Suppressor macrophage treated with lipopolysaccharide for 1 hour (primary cell): ENCODE measurements around the gene RARB.

Experiments used
- DNase-seq, 3 donors: peaks; one replicate each; pipeline ENCODE4 v3.0.0-alpha.2; 2020 to 2022

Gene RARB

DNA sequence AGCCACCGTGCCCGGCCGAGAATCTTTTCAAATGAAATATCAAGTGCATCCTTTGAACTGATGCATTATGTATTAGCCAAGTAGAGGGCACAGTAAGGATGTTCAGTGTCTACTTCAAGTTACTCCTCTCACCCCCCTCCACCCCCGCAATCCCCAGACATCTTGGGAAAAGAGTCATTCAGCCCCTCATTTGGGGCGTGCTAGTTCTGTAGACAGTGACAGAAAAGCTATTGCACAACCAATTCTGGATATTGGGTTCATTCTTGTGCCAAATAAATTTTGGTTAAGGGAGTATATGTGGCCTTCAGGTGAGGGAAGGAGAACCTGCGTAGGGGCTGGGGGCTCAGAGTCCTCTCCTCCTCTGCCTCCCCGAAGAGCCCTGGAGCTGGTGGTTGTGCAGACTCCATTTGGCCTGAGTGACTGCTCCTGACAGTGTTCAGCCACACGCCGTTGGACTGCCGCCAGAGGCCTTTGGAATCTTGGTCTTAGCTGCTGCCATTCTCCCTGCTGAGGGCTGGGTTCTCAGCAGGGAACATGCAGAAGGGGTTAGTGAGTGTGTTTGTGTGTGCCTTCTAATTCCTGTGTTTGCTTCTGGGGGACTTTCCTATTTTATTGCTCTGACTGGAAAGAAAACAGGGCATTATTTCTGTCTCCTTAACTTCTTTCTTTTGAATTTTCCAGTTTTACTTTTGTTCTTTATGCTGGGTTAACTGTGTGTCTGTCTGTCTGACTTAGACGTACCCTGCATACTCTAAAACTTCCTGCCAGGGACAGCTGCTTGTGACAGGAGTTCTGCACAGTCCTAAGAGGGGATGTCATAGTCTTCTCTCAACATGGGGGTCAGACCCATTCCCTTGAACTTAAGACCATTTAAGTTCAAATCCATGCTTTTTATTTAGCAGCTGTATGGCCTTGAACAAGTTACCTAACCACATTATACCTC is 21.0 kb downstream of the RARB start:
- DNase-seq = no peak

DNA sequence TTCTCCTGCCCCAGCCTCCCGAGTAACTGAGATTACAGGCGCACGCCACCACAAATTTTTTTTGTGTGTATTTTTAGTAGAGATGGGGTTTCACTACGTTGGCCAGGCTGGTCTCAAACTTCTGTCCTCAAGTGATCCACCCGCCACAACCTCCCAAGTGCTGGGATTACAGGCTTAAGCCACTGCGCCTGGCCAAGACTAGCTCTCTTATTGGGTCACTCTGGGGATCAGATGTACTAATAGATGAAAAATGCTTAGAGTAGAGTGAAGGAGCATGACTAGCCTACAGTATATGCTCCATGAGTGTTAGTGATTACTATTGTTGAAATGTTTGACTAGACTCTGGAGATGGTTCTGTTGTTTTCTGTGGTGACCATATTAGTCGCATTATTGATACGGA is 21.8 kb downstream of the RARB start:
- DNase-seq = no peak

DNA sequence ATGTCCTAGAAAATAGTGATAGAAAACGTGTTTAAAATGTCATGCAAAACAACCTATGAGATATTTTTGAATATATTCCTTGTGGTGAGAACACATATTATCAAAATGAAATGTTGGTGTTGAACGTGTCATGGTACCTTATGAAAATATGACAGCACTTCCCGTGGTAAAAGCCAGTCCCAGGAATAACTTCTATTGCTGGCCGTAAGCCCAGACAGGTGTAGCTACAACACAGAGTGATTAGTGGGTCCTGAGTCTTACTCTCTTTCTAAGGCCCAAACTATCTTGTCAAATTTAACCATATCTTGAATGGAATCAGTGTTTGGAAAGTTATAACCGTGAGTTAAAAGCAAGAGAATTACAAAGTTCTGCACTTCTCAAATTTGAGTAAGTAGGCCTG is 24.1 kb downstream of the RARB start:
- DNase-seq = no peak

DNA sequence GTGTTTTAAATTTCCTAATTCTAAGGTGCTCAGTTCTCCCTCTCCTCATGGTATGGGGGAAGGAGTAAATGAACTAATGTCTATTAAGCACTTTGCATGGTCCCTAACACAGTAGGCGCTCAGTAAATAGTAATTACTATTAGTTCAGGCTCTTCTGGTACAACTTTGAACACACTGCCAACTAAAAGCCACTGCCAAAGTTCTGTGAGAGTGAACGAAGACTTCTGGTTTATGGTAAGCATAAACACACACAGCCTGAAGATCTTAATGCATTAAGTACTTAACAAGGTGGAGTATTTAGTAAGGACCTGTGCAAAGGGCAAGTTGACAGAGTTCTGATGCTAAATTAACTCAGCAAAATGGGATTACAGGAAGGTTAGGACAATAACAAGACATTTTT is 24.7 kb downstream of the RARB start:
- no peak for DNase-seq

DNA sequence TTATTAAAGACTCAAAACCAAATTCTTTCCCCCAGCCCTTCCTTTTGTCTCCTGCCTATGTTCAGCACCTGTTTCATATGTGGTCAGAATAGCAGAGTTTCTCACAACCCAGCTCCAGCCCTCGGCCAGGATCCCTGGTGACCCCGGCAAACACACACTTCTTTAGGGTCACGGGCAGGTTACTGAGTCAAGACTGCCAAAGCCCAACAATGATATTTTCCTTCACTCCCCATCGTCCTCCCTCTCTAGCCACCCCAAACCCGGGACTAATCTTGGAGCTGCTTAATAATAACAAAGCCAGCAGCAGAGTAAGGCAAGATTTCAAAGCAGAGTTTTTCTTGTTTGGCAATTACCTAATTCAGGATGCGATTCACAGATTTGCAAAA is 25.5 kb downstream of the RARB start:
- no peak for DNase-seq

DNA sequence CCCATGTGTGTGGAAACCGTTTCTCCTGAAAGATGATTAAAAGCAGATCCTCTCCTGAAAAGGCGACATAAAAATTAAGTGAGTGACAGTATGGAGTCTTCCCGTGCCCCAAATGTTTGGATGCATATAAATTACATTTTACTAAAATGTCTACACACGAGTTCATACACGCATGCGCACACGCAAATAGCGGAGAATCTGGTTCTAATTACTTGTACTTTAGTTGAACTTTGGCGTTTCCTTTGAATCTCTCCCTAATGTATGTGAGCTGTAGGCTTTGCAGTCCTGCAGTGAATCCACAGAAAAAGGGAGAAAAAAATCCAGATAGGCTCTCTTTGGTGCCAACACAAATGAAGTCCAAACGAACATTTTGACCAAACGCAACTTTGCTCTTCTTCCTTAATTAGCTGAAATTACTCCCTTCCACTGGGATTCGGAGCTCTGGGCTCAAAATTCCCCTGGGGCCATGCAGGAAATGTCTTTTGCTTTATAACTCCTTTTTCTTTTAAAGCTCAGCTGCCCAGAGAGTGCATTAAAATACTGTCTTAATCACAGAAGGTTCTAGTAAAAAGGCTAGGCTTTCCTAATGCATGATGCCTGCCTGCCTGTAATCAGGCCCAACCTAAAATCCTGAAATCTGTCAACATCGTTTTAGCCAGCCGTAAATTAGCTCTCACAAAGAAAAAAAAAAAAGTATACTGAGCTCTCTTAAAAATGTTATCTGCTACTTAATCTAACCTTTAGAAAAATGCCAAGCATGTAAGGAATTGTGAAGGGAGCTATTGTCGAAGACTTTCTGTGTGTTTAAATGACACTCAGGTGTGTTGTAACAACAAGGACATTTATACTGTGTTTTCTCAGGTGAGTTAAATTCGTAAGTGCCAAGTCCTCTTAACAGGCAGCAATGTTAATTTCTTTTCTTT is 26.2 kb downstream of the RARB start:
- DNase-seq = no peak

DNA sequence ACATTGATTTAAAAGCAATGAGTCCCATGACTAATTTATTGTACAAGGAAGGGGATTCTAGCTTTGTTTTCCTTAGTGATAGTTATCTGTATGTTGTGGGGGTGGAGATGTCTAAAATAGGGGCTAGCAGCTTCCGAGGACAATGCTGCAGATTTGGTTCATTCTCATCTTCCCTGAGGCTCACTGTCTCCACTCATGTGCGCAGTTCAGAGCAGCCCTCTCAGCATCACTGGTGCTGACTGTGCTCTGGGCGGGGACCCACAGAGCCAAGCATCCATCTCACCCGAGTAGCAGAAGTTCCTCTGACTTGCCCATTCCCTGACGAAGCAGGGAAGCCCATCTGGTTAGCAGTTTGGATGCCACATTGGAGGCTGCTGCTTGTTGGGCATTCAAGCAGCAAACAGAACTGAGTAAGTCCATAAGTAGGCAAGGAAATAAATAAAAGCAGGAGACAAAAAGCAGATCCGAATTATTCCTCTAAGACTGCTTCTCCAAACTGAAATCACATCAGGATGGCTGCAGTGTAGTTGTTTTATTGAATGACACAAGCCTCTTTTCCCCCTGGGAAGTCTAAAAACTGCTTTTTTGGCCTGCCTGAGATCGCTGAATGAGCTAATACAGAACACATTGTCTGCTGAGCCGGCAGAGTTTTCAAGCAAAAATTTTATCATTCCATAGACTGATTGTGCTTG is 27.5 kb downstream of the RARB start:
- DNase-seq = no peak

DNA sequence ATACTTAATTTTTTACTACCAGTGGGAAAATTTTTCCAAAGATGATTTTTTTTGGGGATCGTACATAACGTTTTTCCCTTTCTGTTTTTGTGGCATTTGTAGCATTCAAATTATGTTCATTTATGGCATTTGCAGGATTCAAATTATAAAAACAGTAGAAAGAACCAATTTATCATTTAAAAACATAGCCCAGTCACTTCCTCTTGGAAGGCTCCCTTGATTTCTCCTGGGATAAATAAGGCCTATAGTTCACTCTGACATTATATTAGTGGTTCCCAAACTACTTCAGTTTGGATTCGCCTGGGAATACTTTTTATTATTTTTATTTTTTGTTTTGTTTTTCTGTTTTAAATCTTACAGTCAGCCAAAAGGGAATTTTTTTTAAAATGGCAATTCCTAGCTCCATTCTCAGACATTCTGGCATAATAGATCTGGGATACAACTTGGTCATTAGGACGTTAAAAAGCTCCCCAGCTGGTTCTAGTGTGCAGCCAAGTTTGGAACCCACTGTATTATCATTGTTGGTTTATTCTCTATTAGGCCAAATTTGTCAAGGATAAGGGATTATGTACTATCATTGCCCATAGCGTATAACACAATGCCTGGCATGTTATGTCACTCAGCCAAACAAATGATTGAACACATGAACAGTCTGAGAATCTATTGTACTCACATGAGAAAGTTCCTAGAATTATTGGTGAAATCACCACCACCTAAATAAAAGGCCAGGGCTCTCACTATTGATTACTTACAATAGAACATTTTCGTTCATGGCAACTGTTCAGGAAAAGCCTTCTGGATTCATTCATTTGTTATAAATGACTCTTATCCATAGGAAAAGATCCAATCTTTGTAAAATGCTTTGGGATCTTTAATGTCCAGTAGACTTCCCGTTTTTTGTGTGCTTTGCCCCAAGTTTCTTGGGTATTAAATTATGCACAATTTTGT is 28.9 kb downstream of the RARB start:
- DNase-seq = no peak

DNA sequence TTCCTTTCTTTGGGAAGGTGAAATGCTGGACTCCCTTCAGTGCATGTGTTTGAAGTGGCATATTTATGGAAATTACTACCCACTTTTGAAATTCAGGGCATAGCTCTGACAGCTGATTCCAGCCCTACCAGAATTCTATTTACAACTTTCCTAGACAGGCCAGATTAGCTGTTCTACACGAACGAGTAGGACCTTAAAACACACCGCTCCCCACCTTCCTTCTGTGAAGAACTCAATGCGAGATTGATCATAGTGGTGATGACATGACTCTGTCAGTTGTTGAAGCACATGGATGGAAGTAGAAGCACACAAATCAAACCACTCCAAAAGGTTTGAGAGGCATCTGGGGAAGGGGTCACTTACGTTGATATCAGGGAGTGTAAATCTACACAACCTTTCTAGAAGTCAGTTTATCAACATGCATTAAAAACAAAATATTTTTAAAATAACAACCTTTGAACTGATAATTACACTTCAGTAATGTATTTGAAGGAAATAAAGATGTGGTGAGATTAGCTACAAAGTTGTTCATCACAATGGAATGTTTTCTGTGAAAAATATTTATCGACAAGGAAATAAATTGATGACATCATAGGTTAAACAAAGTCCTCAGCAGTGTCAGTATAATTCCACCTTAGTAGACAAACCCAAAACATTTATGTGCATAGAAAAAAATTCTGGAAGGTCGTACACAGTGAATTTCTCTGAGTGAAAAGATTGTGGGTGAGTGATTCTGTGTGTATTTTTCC is 29.8 kb downstream of the RARB start:
- no peak for DNase-seq

DNA sequence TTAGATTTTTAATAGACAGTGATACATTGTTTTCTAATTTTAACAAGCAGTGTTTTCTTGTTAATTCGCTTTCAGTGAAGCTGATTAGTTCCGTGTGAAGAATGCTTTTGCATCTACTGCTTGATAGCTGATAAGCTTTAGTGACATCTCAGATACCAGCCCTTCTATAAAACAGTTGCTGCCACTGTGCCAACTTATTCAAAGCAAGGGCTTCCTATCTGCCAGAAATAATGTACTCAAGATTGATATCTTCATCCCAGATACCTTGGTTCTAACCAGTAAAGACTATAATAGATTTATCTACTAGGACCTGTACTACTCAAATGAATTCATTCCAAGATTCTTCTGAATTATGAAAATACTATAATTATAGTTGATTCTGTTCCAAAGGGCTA is 30.4 kb downstream of the RARB start:
- no peak for DNase-seq

DNA sequence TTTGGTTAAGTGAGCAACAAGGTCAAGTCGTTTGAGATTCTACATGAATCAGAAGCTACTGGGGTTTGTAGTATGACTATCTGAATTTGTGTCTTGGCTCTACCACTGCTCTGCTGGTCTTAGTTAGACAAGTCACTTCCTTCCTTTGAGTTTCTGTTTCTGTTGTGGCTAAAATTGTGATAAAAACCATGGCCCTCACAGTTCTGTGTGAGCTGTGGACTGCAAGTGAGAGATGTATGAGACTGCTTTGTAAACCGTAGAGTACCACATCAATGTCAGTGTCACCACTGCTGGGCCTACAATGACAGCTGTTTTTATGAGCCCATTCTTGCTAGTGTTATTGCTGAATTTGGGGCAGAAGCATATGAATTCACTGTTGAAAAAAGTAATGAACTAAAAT is 32.7 kb downstream of the RARB start:
- peak in 1 of 3 donors; percentile 11 for DNase-seq

DNA sequence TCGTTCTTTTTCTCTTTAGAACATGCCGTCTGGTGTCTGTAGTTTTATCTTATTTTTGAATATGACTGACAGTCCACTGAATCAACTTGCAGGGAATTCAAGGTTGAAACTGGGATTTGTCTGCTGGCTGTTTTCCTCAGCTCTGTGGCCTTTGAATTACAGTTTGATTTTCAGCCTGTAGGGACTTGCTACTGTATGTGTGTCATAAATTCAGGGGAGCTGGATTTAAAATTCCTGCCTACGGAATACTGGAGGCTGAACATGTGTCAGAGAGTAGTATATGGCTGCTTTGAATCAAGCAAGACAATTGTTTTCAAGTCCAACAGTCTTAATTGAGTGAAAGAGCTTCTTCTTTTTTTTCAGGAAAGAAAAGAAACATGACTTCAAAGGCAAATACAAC is 33.9 kb downstream of the RARB start:
- no peak for DNase-seq

DNA sequence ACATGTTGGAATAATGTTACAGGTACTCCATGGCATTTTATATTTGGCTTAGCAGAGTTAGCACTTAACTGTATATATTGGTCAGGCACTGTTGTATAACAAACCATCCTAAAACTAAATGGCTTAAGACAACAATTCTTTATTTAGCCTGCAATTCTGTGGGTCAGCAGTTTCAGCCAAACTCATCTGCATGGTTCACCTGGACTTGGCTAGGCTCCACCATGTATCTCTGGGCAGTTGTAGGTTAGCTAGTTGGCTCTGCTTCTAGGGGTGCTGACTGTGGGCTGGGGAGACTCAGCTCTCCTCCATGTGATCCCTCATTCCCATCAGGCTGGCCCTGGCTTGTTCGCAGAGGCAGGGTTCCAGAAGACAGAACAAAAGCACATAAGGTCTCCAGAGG is 34.4 kb downstream of the RARB start:
- DNase-seq = no peak

DNA sequence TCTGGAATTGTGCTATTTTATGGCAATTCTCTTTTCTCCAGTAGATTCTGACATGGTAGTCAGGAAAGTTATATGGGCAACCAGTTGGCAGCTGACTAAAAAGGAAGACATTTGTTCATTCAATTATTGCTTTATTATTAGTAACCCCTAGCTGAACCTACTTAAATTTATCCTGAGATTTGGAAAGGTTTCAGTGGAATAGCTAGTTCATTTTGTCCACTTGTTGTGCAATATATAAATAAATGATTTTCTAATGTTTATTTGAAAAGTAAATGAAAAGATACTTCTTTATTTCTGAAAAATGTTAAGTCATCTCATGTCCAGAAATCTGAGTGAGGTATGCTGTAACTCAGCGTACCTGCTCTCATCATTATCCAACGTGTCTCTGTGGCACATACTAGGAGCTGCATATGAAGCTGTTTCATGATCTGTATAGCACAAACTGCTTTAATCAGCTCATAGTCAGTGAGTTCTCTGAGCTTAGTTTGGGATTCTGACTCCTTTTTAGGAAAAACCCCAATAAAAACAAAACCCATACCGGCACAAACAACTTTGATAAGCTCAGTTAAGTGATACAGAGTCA is 35.9 kb downstream of the RARB start:
- DNase-seq = no peak

DNA sequence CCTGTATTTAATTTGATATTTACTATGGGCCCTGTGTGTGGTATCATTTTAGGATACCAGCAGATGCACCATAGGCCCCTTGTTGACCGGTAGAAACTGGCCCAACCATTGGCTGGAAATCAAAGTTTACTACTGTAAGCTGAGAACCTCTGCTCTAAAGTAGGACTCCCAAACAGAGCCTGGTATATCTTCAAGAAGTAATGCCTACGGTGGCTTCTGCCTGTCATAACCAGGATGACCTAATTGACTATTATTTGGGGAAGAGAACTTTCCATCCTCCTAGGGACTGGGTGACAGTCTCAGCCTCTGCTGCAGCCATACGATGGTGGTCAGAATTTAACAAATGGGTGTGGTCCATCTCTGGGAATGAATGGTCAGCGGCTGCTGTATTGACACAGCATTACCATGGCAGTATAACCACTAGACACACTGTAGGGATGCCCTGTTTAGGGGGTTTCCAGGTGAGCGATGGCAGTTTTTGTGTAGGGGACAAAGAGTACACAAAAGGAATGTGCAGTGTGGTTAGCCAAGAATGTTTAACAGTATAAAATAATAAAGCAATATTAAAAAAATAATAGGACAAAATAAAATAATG is 37.3 kb downstream of the RARB start:
- DNase-seq = no peak

DNA sequence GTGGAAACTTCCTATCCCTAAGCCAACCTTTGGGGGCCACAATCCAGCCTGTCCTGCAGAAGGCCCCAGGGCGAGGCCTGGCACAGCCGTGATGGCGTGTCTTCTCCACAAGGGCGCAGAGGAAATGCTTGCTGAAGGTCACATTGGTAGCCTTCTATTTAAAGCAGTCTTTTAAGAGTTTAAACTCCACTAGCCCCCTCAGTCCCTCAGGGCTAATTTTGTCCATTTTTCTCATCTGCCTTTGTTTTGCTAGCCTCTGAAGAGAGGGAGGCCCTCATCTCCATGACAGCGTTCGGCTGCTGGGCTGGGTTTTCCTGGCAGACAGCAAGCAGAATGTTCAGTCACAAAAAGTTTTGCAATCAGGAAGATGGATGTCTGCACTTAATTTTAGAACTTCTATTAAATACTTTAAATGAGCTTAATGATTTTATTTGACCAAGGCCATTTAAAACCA is 40.8 kb downstream of the RARB start:
- DNase-seq = no peak

DNA sequence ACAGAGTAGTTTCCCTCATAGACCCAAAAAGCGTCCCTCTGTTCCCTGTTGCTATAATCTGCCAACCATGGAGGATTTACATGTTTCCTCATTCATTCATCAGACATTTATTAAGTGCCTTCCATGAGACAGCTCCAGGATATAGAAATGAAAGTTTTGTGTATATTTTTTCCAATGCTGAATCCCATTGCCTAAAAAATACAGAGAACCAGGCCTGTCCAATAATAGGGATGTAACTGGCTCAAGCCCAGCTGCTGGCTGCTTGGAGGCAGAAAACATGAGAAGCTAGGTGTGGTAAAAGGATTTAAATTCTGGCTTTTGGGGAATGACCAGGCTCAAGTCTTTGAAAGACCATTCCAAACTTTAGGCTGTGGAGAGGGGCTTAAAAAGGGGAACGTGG is 41.5 kb downstream of the RARB start:
- no peak for DNase-seq

DNA sequence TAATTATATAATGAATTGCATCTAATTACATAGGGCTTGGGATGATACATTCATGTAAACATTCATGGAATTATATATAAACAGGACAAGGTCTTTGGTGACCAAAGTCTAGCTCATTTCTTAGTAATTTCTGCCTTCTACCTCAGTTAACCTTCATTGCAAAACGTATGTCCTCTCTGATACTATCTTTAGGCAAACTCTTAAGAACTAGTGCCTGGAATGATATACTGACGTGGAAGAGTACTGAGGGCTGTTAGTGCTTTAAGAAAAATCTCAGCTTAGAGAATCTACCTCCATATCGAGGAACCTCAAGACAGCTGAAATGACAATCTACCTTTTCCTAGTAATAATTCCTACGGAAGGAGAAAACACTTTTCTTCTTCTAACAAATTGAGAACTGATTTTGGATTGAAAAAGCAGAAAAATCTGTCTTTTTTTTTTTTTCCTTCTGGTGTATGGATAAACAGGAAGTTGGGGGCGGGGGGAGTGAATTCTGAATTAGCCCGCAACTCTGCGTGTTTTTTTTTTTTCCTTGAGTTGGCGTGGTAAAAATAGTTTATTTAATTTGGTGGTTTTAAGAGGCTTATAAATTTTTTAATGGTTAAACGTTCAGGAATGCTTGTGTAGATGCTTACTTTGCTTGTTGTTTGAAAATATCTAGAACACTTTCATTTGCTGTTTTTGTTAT is 43.2 kb downstream of the RARB start:
- peak in 2 of 3 donors; percentile 25 to 31 for DNase-seq

DNA sequence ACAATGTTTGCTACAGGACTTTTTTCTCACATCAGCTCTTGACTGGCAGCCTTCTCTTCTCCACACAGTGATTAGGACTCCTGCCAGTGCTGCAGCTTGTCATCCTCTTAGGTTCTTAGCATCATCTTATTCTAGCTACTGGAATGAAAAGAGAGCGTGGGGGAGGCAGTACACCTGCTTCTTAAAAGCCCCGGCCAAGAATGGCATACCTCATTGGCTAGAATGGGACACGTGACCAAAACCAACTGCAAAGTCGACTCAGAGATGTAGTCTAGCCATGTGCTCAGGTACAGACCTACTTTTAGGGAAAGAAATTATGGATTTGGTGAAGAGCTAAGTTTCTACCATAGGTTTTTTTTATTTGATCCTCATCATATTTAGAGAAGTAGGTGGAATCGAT is 44.1 kb downstream of the RARB start:
- no peak for DNase-seq

DNA sequence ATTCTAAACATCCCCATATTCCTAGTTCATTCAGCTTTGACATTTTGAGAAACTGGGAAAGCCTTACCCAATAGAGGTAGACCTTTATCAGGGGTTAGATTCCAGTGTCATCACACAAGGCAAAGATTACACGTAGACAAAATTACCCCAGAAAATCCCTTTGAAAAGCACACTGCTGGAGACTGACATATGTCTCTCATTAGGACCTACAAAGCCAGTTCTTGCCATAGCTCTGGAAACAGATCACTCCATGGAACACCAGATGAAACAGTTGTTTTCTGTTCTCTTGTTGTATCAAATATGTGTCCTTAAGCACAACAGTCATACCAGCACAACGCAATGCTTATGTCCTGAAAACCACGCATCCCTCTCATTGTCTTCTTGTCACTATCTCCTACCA is 44.7 kb downstream of the RARB start:
- DNase-seq = no peak
